Gastrocnemius medialis (tissue), 4 donors: ENCODE data around the gene RPRD1B. TPM values are rescaled to one million over a fixed set of nuclear protein-coding genes. Genes with fewer than 3 reads are reported as not detected.

ENCODE experiments used
- ATAC-seq, 2 donors: fragments of 150-250 bp; one replicate each; pipeline ENCODE4 v1.9.1; 2016
- DNase-seq, 2 donors: peaks; one replicate each; pipeline ENCODE4 v3.0.0-alpha.2; 2019
- H3K27ac ChIP-seq, 4 donors: fragments of 200-600 bp; sonication (generic); 1 replicate in 1 of 4; 2 replicates in 3 of 4; pipeline ENCODE4 v1.5.1; 2016 to 2018; ENCODE audit warnings: mild to moderate bottlenecking in 2 of 4, moderate library complexity in 1 of 4
- H3K27me3 ChIP-seq, 3 donors: fragments of 200-600 bp; sonication (generic) in 2 of 3; 1 replicate in 1 of 3; 2 replicates in 2 of 3; pipeline versions ENCODE4 v1.5.1 to v1.6.0; 2016 to 2019; ENCODE audit warnings: mild to moderate bottlenecking in 1 of 3, moderate library complexity in 1 of 3
- H3K36me3 ChIP-seq, 2 donors: fragments of 200-600 bp; sonication (generic) in 1 of 2; one replicate each; pipeline ENCODE4 v1.5.1; 2017 to 2018
- H3K4me1 ChIP-seq, 2 donors: fragments of 200-600 bp; sonication (generic) in 1 of 2; one replicate each; pipeline ENCODE4 v1.5.1; 2016 to 2017; ENCODE audit warnings: mild to moderate bottlenecking in 2 of 2
- H3K4me3 ChIP-seq, 4 donors: fragments of 200-600 bp; sonication (generic) in 3 of 4; 1 replicate in 1 of 4; 2 replicates in 3 of 4; pipeline ENCODE4 v1.5.1; 2016 to 2019; ENCODE audit warnings: mild to moderate bottlenecking in 2 of 4
- H3K9me3 ChIP-seq, 3 donors: fragments of 200-600 bp; sonication (generic) in 2 of 3; 1 replicate in 1 of 3; 2 replicates in 2 of 3; pipeline ENCODE4 v1.5.1; 2016 to 2019
- POLR2A ChIP-seq, 2 donors: fragments of 450-650 bp; IDR thresholded peaks; one replicate each; pipeline ENCODE4 v1.6.1; 2017; ENCODE audit warnings: antibody characterized with exemption in 2 of 2, mild to moderate bottlenecking in 2 of 2, moderate library complexity in 2 of 2
- in situ Hi-C, 4 donors: fragments of 200-750 bp; cut with MboI; loops; one replicate each; pipeline versions ENCODE4 v1.15.0 to v1.8.0; 2017; ENCODE audit warnings: low sequenced_read_pairs in 4 of 4
- intact Hi-C: fragments of 100-400 bp; cut with DNase I; formaldehyde crosslinking; loops from one replicate; pipeline ENCODE4 v1.15.1; 2023; ENCODE audit warnings: low total_unique reads
- total RNA-seq, 4 donors: library from RNA; depleted of rRNA; stranded (reverse); fragments of >200 nt; gene quantifications; one replicate each; pipeline versions ENCODE4 v1.1.0 to v1.2.3, GENCODE V29; 2016
- TF ChIP-seq, protein P1 (sequence below), 5 experiments: fragments of 450-650 bp in 3 of 5; fragments of 200-600 bp in 2 of 5; sonication (generic) in 2 of 5; IDR thresholded peaks in 4 of 5; conservative IDR thresholded peaks in 1 of 5; 1 replicate in 4 of 5; 2 replicates in 1 of 5; pipeline ENCODE4 v1.5.1; 2016 to 2019; ENCODE audit warnings: antibody characterized with exemption in 5 of 5, mild to moderate bottlenecking in 3 of 5, moderate library complexity in 3 of 5

Gene RPRD1B
- total RNA-seq, 4 donors from 2014 or later, result 25.2 to 61.0 (median 40.6) TPM

DNA sequence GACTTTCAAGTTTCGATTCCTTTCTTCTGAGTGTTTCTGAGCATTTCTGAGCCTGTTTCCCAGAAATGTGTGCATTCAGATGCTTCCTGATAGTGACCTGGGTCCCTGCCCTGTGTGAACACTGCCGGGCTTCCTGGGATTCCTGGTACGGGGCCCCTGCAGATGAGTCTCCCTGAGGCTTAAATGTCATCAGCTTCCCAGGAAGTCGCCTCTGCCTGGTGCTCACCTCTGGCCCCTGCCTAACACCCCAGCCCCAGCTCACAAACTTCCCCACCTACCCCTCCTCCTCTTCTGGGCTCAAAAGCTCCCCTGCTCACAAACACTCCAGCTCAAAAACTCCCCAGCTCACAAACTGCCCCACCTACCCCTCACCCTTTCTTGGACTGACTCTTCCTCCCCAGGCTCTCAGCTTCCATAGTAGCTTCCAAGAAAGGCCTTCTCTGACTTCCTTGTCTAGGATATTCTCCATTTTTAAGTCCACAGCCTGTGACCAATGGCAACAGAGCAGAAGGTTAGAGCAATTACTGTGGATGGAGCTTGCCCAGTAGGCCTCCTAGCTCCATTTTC lies 89.6 kb downstream of the RPRD1B start:
- H3K4me1 ChIP-seq, result peaks cover 14 to 28% of the 10 kb centered on the region in 2 donors
- ATAC-seq, result no peak
- peak overlapping the region in 1 of 4 donors; percentile 35 for H3K27ac ChIP-seq
- H3K27me3 ChIP-seq, result no peaks in the 10 kb centered on the region
- no peak for DNase-seq
- no peaks in the 10 kb centered on the region for H3K9me3 ChIP-seq
- H3K4me3 ChIP-seq, result no peak overlapping the region
- TF ChIP-seq, protein P1, sequence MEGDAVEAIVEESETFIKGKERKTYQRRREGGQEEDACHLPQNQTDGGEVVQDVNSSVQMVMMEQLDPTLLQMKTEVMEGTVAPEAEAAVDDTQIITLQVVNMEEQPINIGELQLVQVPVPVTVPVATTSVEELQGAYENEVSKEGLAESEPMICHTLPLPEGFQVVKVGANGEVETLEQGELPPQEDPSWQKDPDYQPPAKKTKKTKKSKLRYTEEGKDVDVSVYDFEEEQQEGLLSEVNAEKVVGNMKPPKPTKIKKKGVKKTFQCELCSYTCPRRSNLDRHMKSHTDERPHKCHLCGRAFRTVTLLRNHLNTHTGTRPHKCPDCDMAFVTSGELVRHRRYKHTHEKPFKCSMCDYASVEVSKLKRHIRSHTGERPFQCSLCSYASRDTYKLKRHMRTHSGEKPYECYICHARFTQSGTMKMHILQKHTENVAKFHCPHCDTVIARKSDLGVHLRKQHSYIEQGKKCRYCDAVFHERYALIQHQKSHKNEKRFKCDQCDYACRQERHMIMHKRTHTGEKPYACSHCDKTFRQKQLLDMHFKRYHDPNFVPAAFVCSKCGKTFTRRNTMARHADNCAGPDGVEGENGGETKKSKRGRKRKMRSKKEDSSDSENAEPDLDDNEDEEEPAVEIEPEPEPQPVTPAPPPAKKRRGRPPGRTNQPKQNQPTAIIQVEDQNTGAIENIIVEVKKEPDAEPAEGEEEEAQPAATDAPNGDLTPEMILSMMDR (IDR thresholded peaks at IDR 0.05 in 4 of 5, conservative IDR thresholded peaks at IDR 0.05 in 1 of 5), result no peak
- in situ Hi-C loops, result no loop called here
- intact Hi-C loops, result no loop called here
- no peaks in the 10 kb centered on the region for H3K36me3 ChIP-seq

DNA sequence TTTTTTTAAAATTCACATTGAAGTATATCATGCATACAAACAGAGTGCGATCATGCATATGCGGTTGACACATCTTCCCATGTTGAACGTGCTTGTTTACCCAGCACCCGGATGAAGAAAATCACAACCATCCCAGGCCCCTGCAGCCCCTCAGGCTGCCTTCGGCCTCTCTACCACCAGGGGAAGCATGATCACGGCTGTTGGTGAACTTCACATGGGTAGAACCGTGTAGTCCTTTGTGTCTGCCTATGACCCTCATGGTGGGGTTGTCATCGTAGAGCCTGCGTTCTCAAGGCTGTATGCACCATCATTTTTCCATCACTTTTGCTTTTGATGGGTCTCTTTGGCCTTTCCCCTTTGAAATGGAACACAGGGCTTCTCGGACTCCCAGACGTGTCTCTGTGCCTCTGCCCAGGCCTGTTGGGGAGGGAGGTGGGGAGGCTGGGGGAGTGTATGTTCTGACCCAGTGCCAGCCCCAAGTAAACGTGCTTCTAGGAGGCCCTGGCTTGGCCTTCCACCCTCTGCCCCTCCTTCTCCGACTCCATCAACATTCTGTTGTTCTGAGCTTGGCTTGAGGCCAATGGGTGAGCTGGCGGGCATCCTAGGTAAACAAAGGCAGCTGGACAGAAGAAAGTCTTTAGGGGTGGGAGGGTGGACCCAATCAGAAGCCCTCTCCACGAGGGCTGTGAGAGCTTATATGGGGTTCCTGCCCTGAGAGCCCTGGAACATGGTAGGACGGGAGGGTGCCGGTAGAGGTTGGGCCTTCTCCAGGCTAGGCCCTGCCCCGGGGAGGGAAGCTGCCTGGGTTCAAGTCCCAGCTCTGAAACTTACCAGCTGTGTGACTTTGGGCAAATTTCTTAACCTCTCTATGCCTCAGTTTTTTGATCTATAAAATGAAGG lies 91.9 kb downstream of the RPRD1B start:
- Histone ChIP-seq H3K27ac (peak overlapping the region in 1 of 4 donors; percentile 82), H3K36me3 (no peaks in the 10 kb centered on the region), H3K4me1 (peaks cover 14 to 28% of the 10 kb centered on the region in 2 donors), H3K4me3 (no peak overlapping the region), H3K9me3 (no peaks in the 10 kb centered on the region), H3K27me3 (no peaks in the 10 kb centered on the region)
- DNase-seq, result no peak
- intact Hi-C loops, result no loop called here
- in situ Hi-C loops, result no loop called here
- TF ChIP-seq, protein P1 (IDR thresholded peaks at IDR 0.05 in 4 of 5, conservative IDR thresholded peaks at IDR 0.05 in 1 of 5), result no peak
- TF ChIP-seq POLR2A (IDR thresholded peaks at IDR 0.05), result no peak
- no peak for ATAC-seq

DNA sequence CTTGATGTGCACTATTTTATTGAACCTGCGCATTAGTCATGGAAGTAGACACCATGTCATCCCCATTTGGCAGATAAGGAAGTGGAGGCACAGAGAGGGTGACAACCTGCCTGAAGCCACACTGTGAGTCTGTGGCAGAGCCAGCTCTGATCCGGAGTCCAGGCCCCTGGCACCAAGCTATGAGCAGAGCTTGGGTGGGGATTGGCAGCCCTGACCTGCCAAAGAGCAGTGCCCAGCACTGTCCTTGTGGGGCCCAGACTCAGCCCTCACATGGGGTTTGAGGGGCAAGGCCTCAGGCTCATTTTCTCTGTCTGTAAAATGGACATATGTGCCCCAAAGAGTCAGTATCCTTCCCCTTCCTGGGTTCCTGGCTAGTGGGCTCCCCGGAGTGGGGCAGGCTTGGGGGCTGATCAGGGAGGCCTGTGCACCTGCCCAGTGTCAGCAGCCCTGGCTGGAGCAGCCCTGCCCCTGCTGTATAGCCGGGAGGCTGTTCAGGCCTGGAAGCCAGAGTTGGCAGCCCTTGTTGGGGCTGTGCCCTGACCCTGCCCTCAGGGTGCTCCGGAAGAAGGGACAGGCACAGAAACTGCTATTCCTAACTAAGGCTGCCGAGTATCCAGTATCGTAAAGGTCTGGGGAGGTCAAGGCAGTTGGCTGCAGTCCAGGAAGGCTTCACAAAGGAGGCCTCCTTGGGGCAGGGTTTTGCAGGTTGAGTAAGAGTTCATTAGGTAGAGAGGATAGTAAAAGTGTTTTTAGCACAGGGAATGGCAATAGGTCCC lies 92.8 kb downstream of the RPRD1B start:
- in situ Hi-C loops, result no loop called here
- no peak for ATAC-seq
- H3K4me1 ChIP-seq, result peaks cover 14 to 28% of the 10 kb centered on the region in 2 donors
- H3K9me3 ChIP-seq, result no peaks in the 10 kb centered on the region
- H3K27me3 ChIP-seq, result no peaks in the 10 kb centered on the region
- intact Hi-C loops, result no loop called here
- H3K4me3 ChIP-seq, result no peak overlapping the region
- H3K27ac ChIP-seq, result peak overlapping the region; percentile 59 to 82 (median 74)
- no peak for DNase-seq
- TF ChIP-seq POLR2A (IDR thresholded peaks at IDR 0.05), result no peak
- TF ChIP-seq, protein P1 (IDR thresholded peaks at IDR 0.05 in 4 of 5, conservative IDR thresholded peaks at IDR 0.05 in 1 of 5), result no peak
- peaks cover 0 to 4% of the 10 kb centered on the region in 2 donors for H3K36me3 ChIP-seq

DNA sequence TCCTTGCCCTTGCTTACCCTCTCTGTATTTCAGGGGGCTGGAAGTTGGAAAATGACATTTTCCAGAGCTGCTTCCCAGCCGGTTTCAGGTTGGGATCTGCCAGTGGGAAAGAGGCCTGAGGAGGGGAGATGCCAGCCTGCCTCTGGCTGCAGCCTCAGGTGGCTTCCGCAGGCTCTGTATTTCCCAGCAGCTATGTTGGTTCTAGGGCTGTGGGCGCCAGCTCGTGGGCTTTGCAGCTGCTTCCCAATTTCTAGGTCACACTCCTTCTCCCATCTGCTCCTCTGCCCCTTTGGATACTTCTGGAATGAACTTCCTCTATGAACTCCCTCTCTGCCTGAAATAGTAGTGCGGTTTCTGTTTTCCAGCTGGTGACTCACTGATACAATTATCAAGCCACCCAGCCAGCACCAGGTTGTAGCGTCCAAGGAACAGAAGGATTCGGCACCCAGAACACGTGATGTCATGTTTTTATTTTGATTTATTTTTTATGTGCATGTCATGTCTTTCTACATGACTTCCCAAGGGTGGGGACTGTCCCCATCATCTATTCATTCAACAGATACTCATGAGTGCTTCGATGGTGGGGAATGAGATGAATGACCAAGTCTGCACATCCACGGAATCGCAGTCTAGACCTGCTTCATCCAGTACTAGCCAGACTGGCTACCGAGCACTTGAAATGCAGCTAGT lies 93.5 kb downstream of the RPRD1B start:
- Histone ChIP-seq H3K27ac (peak overlapping the region; percentile 59 to 82 (median 74)), H3K9me3 (no peaks in the 10 kb centered on the region), H3K4me3 (no peak overlapping the region), H3K36me3 (peaks cover 0 to 12% of the 10 kb centered on the region in 2 donors), H3K27me3 (no peaks in the 10 kb centered on the region), H3K4me1 (peaks cover 14 to 28% of the 10 kb centered on the region in 2 donors)
- in situ Hi-C loops, result no loop called here
- intact Hi-C loops, result no loop called here
- ATAC-seq (peak; percentile 95 to 97), DNase-seq (peak; percentile 36 to 56)
- TF ChIP-seq, protein P1 (IDR thresholded peaks at IDR 0.05 in 4 of 5, conservative IDR thresholded peaks at IDR 0.05 in 1 of 5), result peak in 1 of 5 experiments; percentile 15
- no peak for TF ChIP-seq POLR2A (IDR thresholded peaks at IDR 0.05)
